HCT116 (cell line): Measurements from ENCODE around the gene PTPRC.

Experiments used
- ATF3 ChIP-seq: IDR thresholded peaks from 2 replicates; pipeline ENCODE4 v1.6.1; 2012
- CTCF ChIP-seq, 3 experiments: fragments of 200-600 bp in 1 of 3; sonication (generic) in 1 of 3; IDR thresholded peaks in 2 of 3; conservative IDR thresholded peaks in 1 of 3; 2 replicates each; pipeline ENCODE4 v1.5.1; 2012 to 2017; ENCODE audit warnings: low read depth in 2 of 3, low read length in 2 of 3, antibody characterized with exemption in 1 of 3, borderline replicate concordance in 1 of 3, control low read depth in 1 of 3, mild to moderate bottlenecking in 1 of 3, mixed read lengths in 1 of 3, mixed run types in 1 of 3, moderate library complexity in 1 of 3; ENCODE audit not compliant: insufficient read depth in 1 of 3
- EGR1 ChIP-seq: IDR thresholded peaks from 2 replicates; pipeline ENCODE4 v1.6.1; 2012; ENCODE audit warnings: low read depth
- EZH2 ChIP-seq: fragments of 200-600 bp; sonication (generic); IDR thresholded peaks from 2 replicates; pipeline ENCODE4 v1.6.1; 2017; ENCODE audit warnings: antibody characterized with exemption, mixed run types
- EZH2phosphoT487 ChIP-seq: fragments of 200-600 bp; IDR thresholded peaks from 2 replicates; pipeline ENCODE4 v1.6.1; 2018; ENCODE audit warnings: antibody characterized with exemption, borderline replicate concordance
- RAD21 ChIP-seq: IDR thresholded peaks from 2 replicates; pipeline ENCODE4 v1.6.1; 2012; ENCODE audit warnings: low read depth, mild to moderate bottlenecking
- SRF ChIP-seq: IDR thresholded peaks from 2 replicates; pipeline ENCODE4 v1.6.1; 2012; ENCODE audit warnings: low read depth
- ZBTB33 ChIP-seq: IDR thresholded peaks from 2 replicates; pipeline ENCODE4 v1.6.1; 2011; ENCODE audit warnings: mild to moderate bottlenecking, low read length, moderate library complexity; ENCODE audit not compliant: insufficient replicate concordance; ENCODE audit errors: extremely low read depth
- ZNF274 ChIP-seq: fragments of 200-500 bp; sonication (Bioruptor generic); IDR thresholded peaks from 2 replicates; pipeline ENCODE4 v1.6.1; 2014; ENCODE audit warnings: mild to moderate bottlenecking, low read depth, low read length, inconsistent platforms

GRCh38 chr1:198643808-198644207 lies 5.0 kb downstream of the PTPRC start:
- TF ChIP-seq RAD21 (no peak), ZNF274 (no peak), ZBTB33 (no peak), CTCF (IDR thresholded peaks at IDR 0.05 in 2 of 3, conservative IDR thresholded peaks at IDR 0.05 in 1 of 3; ENCODE audit: borderline replicate concordance in 1 of 3, insufficient read depth in 1 of 3, low read depth in 2 of 3, low read length in 2 of 3) (no peak), EZH2 (no peak), EZH2phosphoT487 (no peak), ATF3 (no peak), SRF (no peak), EGR1 (no peak)
